SK-N-SH (cell line): ENCODE data around the gene FAM83F. TPM values are rescaled to one million over a fixed set of nuclear protein-coding genes. Genes with fewer than 3 reads are reported as not detected.

ENCODE experiments used
- CTCF ChIA-PET: fragments of 300-600, 350-600 bp; formaldehyde crosslinking; extraction: SDS; loops from one replicate; lab custom pipeline; 2021; lab: Yijun Ruan, JAX
- POLR2A ChIA-PET: fragments of 350-600 bp; sonication (Branson Sonifier 250); formaldehyde crosslinking; extraction: SDS; loops from one replicate; lab custom pipeline; 2020; ENCODE audit warnings: antibody characterized with exemption, inconsistent platforms; lab: Yijun Ruan, JAX
- DNase-seq: peaks from one replicate; pipeline ENCODE4 v3.0.0; 2012
- H2AFZ ChIP-seq: fragments of 200-600 bp; sonication (generic); 2 replicates; pipeline ENCODE4 v1.8.1; 2016; ENCODE audit warnings: antibody characterized with exemption, mild to moderate bottlenecking, low read depth
- H3F3A ChIP-seq: fragments of 200-600 bp; sonication (generic); replicated peaks from 2 replicates; pipeline ENCODE3; 2016; ENCODE audit warnings: antibody characterized with exemption, mild to moderate bottlenecking; ENCODE audit not compliant: insufficient read depth
- H3K27ac ChIP-seq, 2 experiments: fragments of 200-500 bp in 1 of 2; fragments of 200-600 bp in 1 of 2; sonication (Bioruptor generic) in 1 of 2; sonication (generic), shearing (Covaris generic) in 1 of 2; 2 replicates each; pipeline versions ENCODE4 v1.5.1 to v1.6.1; 2014 to 2016; ENCODE audit warnings: low read depth in 2 of 2, inconsistent platforms in 1 of 2, low read length in 1 of 2, mild to moderate bottlenecking in 1 of 2, mixed read lengths in 1 of 2
- H3K27me3 ChIP-seq: fragments of 200-600 bp; sonication (generic), shearing (Covaris generic); 2 replicates; pipeline ENCODE4 v1.6.1; 2016; ENCODE audit warnings: mixed run types; ENCODE audit not compliant: insufficient read depth
- H3K36me3 ChIP-seq, 2 experiments: fragments of 200-500 bp in 1 of 2; fragments of 200-600 bp in 1 of 2; sonication (Bioruptor generic) in 1 of 2; sonication (generic) in 1 of 2; replicated peaks in 1 of 2; 2 replicates each; pipeline versions ENCODE3 to v1.5.1; 2014 to 2016; ENCODE audit warnings: low read length in 1 of 2, mild to moderate bottlenecking in 1 of 2; ENCODE audit not compliant: insufficient read depth in 2 of 2, control insufficient read depth in 1 of 2
- H3K4me1 ChIP-seq, 2 experiments: fragments of 200-500 bp in 1 of 2; fragments of 200-600 bp in 1 of 2; sonication (Bioruptor generic) in 1 of 2; sonication (generic), shearing (Covaris generic) in 1 of 2; 2 replicates each; pipeline versions ENCODE4 v1.5.1 to v1.6.1; 2014 to 2016; ENCODE audit warnings: low read depth in 1 of 2, low read length in 1 of 2, mixed run types in 1 of 2; ENCODE audit not compliant: insufficient read depth in 2 of 2, control insufficient read depth in 1 of 2
- H3K4me2 ChIP-seq: fragments of 200-600 bp; sonication (generic), shearing (Covaris generic); 2 replicates; pipeline ENCODE4 v1.6.1; 2017; ENCODE audit warnings: mixed run types
- H3K4me3 ChIP-seq, 2 experiments: fragments of 200-500 bp in 1 of 2; fragments of 200-600 bp in 1 of 2; sonication (Bioruptor generic) in 1 of 2; sonication (generic), shearing (Covaris generic) in 1 of 2; 2 replicates each; pipeline versions ENCODE4 v1.5.1 to v1.8.1; 2014 to 2016; ENCODE audit warnings: low read depth in 2 of 2, inconsistent platforms in 1 of 2, low read length in 1 of 2, mild to moderate bottlenecking in 1 of 2, mixed read lengths in 1 of 2, moderate library complexity in 1 of 2
- H3K79me2 ChIP-seq: fragments of 200-600 bp; sonication (generic); 2 replicates; pipeline ENCODE4 v1.8.1; 2017; ENCODE audit warnings: mild to moderate bottlenecking; ENCODE audit not compliant: insufficient read depth
- H3K9ac ChIP-seq: fragments of 200-600 bp; sonication (generic); 2 replicates; pipeline ENCODE4 v1.6.1; 2017; ENCODE audit warnings: mixed run types
- H3K9me2 ChIP-seq: fragments of 200-600 bp; sonication (generic); 2 replicates; pipeline ENCODE4 v1.6.1; 2017; ENCODE audit warnings: mixed run types
- H3K9me3 ChIP-seq: fragments of 200-600 bp; sonication (generic); 2 replicates; pipeline ENCODE4 v1.6.1; 2017; ENCODE audit warnings: mixed run types, mild to moderate bottlenecking, moderate library complexity
- H4K20me1 ChIP-seq: fragments of 200-600 bp; sonication (generic); 2 replicates; pipeline ENCODE4 v1.6.1; 2017; ENCODE audit warnings: mild to moderate bottlenecking, mixed run types; ENCODE audit not compliant: insufficient read depth
- CHD2 ChIP-seq: fragments of 150-350 bp; IDR thresholded peaks from 2 replicates; pipeline ENCODE4 v1.6.1; 2018; ENCODE audit warnings: low read length; ENCODE audit not compliant: partially characterized antibody
- CTCF ChIP-seq: fragments of 200-600 bp; sonication (generic); IDR thresholded peaks from 2 replicates; pipeline ENCODE4 v1.6.1; 2017; ENCODE audit warnings: antibody characterized with exemption, mild to moderate bottlenecking, moderate library complexity
- ELF1 ChIP-seq: IDR thresholded peaks from 2 replicates; pipeline ENCODE4 v1.4.0; 2012
- EZH2phosphoT487 ChIP-seq: fragments of 200-600 bp; sonication (generic); IDR thresholded peaks from 2 replicates; pipeline ENCODE4 v1.6.1; 2017; ENCODE audit warnings: low read depth, mixed run types, mild to moderate bottlenecking, antibody characterized with exemption, moderate library complexity, borderline replicate concordance
- FOXM1 ChIP-seq: IDR thresholded peaks from 2 replicates; pipeline ENCODE4 v1.4.0; 2012; ENCODE audit warnings: low read depth, mild to moderate bottlenecking
- GABPA ChIP-seq: IDR thresholded peaks from 2 replicates; pipeline ENCODE4 v1.4.0; 2012; ENCODE audit warnings: low read depth, mild to moderate bottlenecking
- GATA2 ChIP-seq: sonication (generic); formaldehyde crosslinking; IDR thresholded peaks from 2 replicates; pipeline ENCODE4 v1.5.0; 2020; ENCODE audit warnings: mild to moderate bottlenecking, missing genetic modification reagents
- IRF3 ChIP-seq: fragments of 150-350 bp; IDR thresholded peaks from 2 replicates; pipeline ENCODE4 v1.6.1; 2016; ENCODE audit warnings: mild to moderate bottlenecking, low read depth, low read length
- MAX ChIP-seq: IDR thresholded peaks from 2 replicates; pipeline ENCODE4 v1.4.0; 2012; ENCODE audit warnings: low read depth
- NFIC ChIP-seq: IDR thresholded peaks from 2 replicates; pipeline ENCODE4 v1.4.0; 2012; ENCODE audit warnings: borderline replicate concordance
- NRF1 ChIP-seq: IDR thresholded peaks from 2 replicates; pipeline ENCODE4 v1.6.1; 2012; ENCODE audit warnings: low read depth, mild to moderate bottlenecking, low read length
- PBX3 ChIP-seq: IDR thresholded peaks from 2 replicates; pipeline ENCODE4; 2012
- POLR2AphosphoS5 ChIP-seq: IDR thresholded peaks from 2 replicates; pipeline ENCODE4 v1.6.1; 2012; ENCODE audit warnings: low read depth, low read length
- RXRA ChIP-seq: IDR thresholded peaks from 2 replicates; pipeline ENCODE4 v1.4.0; 2012; ENCODE audit warnings: low read depth, mild to moderate bottlenecking, borderline replicate concordance
- SIN3A ChIP-seq: IDR thresholded peaks from 2 replicates; pipeline ENCODE4 v1.6.1; 2012; ENCODE audit warnings: low read depth, mild to moderate bottlenecking, low read length, moderate library complexity, borderline replicate concordance
- SMC3 ChIP-seq: IDR thresholded peaks from 2 replicates; pipeline ENCODE4 v1.6.1; 2012; ENCODE audit warnings: low read depth, low read length, improper control_type of control experiment
- TCF12 ChIP-seq: IDR thresholded peaks from 2 replicates; pipeline ENCODE4 v1.4.0; 2012
- TEAD4 ChIP-seq: IDR thresholded peaks from 2 replicates; pipeline ENCODE4 v1.4.0; 2012; ENCODE audit warnings: mild to moderate bottlenecking, borderline replicate concordance; ENCODE audit not compliant: insufficient read depth
- USF2 ChIP-seq: fragments of 150-350 bp; IDR thresholded peaks from 2 replicates; pipeline ENCODE4 v1.6.1; 2017; ENCODE audit warnings: antibody characterized with exemption, low read length, low read depth, borderline replicate concordance
- YY1 ChIP-seq: IDR thresholded peaks from 2 replicates; pipeline ENCODE4 v1.4.0; 2012; ENCODE audit warnings: low read depth, mild to moderate bottlenecking
- ZBTB33 ChIP-seq: IDR thresholded peaks from 2 replicates; pipeline ENCODE4 v1.4.0; 2012; ENCODE audit warnings: low read depth, borderline replicate concordance
- polyA plus RNA-seq, 3 experiments: library from polyadenylated mRNA; depleted of rRNA; stranded (reverse); fragments of >200 nt; gene quantifications; 2 replicates each; pipeline ENCODE4 v1.2.3, GENCODE V29; 2012

The FAM83F gene
- polyA plus RNA-seq, 1 of the 3 experiments (the other 2 are of a cell fraction), result not detected

GRCh38 chr22:40067639-40068038 is 72.9 kb downstream of the FAM83F start (continued):
- no peak for TF ChIP-seq IRF3
- TF ChIP-seq TCF12, result no peak
- no peak for TF ChIP-seq CHD2
- no peak for TF ChIP-seq TEAD4

GRCh38 chr22:40070701-40071100 is 75.9 kb downstream of the FAM83F start:
- no peaks in the 10 kb centered on the region for H3K4me1 ChIP-seq
- H3K36me3 ChIP-seq, result no peaks in the 10 kb centered on the region
- H3K9me3 ChIP-seq, result no peaks in the 10 kb centered on the region
- no peaks in the 10 kb centered on the region for H3K27me3 ChIP-seq
- H3K4me2 ChIP-seq, result no peak overlapping the region
- H3K4me3 ChIP-seq, result no peak overlapping the region
- H3K9ac ChIP-seq, result no peak overlapping the region
- no peaks in the 10 kb centered on the region for H4K20me1 ChIP-seq
- no peak overlapping the region for H2AFZ ChIP-seq
- no peak overlapping the region for H3K27ac ChIP-seq
- TF ChIP-seq CTCF (no peak), YY1 (no peak), RXRA (no peak), POLR2AphosphoS5 (no peak), IRF3 (no peak), EZH2phosphoT487 (no peak), FOXM1 (no peak), MAX (no peak), ZBTB33 (no peak), ELF1 (no peak), NFIC (no peak), USF2 (no peak), GATA2 (no peak), TEAD4 (no peak), NRF1 (no peak), PBX3 (no peak), GABPA (no peak), SMC3 (no peak), SIN3A (no peak)
- no peak for DNase-seq
- POLR2A ChIA-PET, result no interaction called here
- H3F3A ChIP-seq, result no peaks in the 10 kb centered on the region
- H3K79me2 ChIP-seq, result peaks cover 2% of the 10 kb centered on the region; the same call in 1 of the 2 replicates
- CTCF ChIA-PET, result interaction anchor here (1.0 kb wide), 1 partner anchor 24 kb away, joined by 3 read pairs; no protein-coding TSS in a partner anchor
- no peaks in the 10 kb centered on the region for H3K9me2 ChIP-seq
